Activated CD8-positive, alpha-beta memory T cell treated with anti-CD3 and anti-CD28 coated beads for 4 hours (primary cell): ENCODE data around the gene FBN1.

Experiments used
- DNase-seq, 2 donors: peaks; one replicate each; pipeline ENCODE4 v3.0.0-alpha.2; 2020; ENCODE audit warnings: low read depth in 2 of 2

Gene FBN1

GRCh38 chr15:48426941-48427340, 218.6 kb downstream of the FBN1 start:
- DNase-seq, result no peak

- DNase-seq, result no peak
Measured at GRCh38 chr15:48426044-48426443, 219.5 kb downstream of the FBN1 start.

GRCh38 chr15:48425051-48425450, 220.5 kb downstream of the FBN1 start:
- DNase-seq, result no peak

GRCh38 chr15:48423896-48424475, 221.5 kb downstream of the FBN1 start:
- DNase-seq, result no peak

GRCh38 chr15:48423342-48423741, 222.2 kb downstream of the FBN1 start:
- DNase-seq, result no peak

GRCh38 chr15:48422401-48422800, 223.1 kb downstream of the FBN1 start:
- no peak for DNase-seq

- DNase-seq, result no peak
Measured at GRCh38 chr15:48421362-48421761, 224.1 kb downstream of the FBN1 start.

GRCh38 chr15:48419896-48420295, 225.6 kb downstream of the FBN1 start:
- no peak for DNase-seq

GRCh38 chr15:48418343-48418742, 227.2 kb downstream of the FBN1 start:
- DNase-seq, result no peak

GRCh38 chr15:48416301-48416700, 229.2 kb downstream of the FBN1 start:
- DNase-seq, result no peak

- DNase-seq, result no peak
Measured at GRCh38 chr15:48415036-48415886, 230.2 kb downstream of the FBN1 start.

GRCh38 chr15:48414015-48414414, 231.5 kb downstream of the FBN1 start:
- no peak for DNase-seq

GRCh38 chr15:48413304-48413703, 232.2 kb downstream of the FBN1 start:
- DNase-seq, result no peak

- DNase-seq, result no peak
Measured at GRCh38 chr15:48411971-48412591, 233.4 kb downstream of the FBN1 start.

GRCh38 chr15:48409623-48410022, 235.9 kb downstream of the FBN1 start:
- no peak for DNase-seq

GRCh38 chr15:48408327-48408726, 237.2 kb downstream of the FBN1 start:
- DNase-seq, result no peak

- no peak for DNase-seq
Measured at GRCh38 chr15:48407646-48408045, 237.9 kb downstream of the FBN1 start.

- no peak for DNase-seq
Measured at GRCh38 chr15:48406911-48407310, 238.6 kb downstream of the FBN1 start.

- DNase-seq, result no peak
Measured at GRCh38 chr15:48406266-48406891, 239.1 kb downstream of the FBN1 start.

- DNase-seq, result no peak
Measured at GRCh38 chr15:48402427-48403177, 242.9 kb downstream of the FBN1 start.

- DNase-seq, result no peak
Measured at GRCh38 chr15:48400086-48400485, 245.4 kb downstream of the FBN1 start.

- DNase-seq, result no peak
Measured at GRCh38 chr15:48397841-48398240, 247.7 kb downstream of the FBN1 start.
